ENCODE data around the gene RUNX3.
"Not testable (repeated sequence)": the region's sequence is repeated elsewhere in the genome, so short reads cannot be mapped to it uniquely, and the experiment has no call there.

The RUNX3 gene

GRCh38 chr1:24930260-24931145, at the start of gene RUNX3:
Gene RUNX3, minus strand, starts transcription at chr1:24930276. Its CDS starts 408 bp downstream, at chr1:24929868.
- DNase-seq = no peak

- DNase-seq = not testable (repeated sequence)
Measured at GRCh38 chr1:24979232-24979631, 49.2 kb upstream of the RUNX3 start.

- DNase-seq = no peak
Measured at GRCh38 chr1:24978383-24979032, 48.4 kb upstream of the RUNX3 start.

GRCh38 chr1:24975391-24975790, 45.3 kb upstream of the RUNX3 start:
- no peak for DNase-seq

- DNase-seq = no peak
Measured at GRCh38 chr1:24973315-24973714, 43.2 kb upstream of the RUNX3 start.

GRCh38 chr1:24972915-24973242, 42.8 kb upstream of the RUNX3 start:
- DNase-seq = no peak

- DNase-seq = no peak
Measured at GRCh38 chr1:24972221-24972914, 42.3 kb upstream of the RUNX3 start.

- no peak for DNase-seq
Measured at GRCh38 chr1:24970926-24971875, 41.1 kb upstream of the RUNX3 start.

- DNase-seq = no peak
Measured at GRCh38 chr1:24970399-24970753, 40.3 kb upstream of the RUNX3 start.

- DNase-seq = no peak
Measured at GRCh38 chr1:24969596-24970398, 39.7 kb upstream of the RUNX3 start.

- no peak for DNase-seq
Measured at GRCh38 chr1:24968941-24969585, 39.0 kb upstream of the RUNX3 start.

GRCh38 chr1:24967962-24968361, 37.9 kb upstream of the RUNX3 start:
- DNase-seq = no peak

GRCh38 chr1:24967555-24967954, 37.5 kb upstream of the RUNX3 start:
- DNase-seq = no peak

GRCh38 chr1:24966724-24967346, 36.8 kb upstream of the RUNX3 start:
- no peak for DNase-seq

- no peak for DNase-seq
Measured at GRCh38 chr1:24966121-24966723, 36.1 kb upstream of the RUNX3 start.

GRCh38 chr1:24965571-24965930, 35.5 kb upstream of the RUNX3 start:
- no peak for DNase-seq

GRCh38 chr1:24964811-24965570, 34.9 kb upstream of the RUNX3 start:
- no peak for DNase-seq

- DNase-seq = no peak
Measured at GRCh38 chr1:24963943-24964693, 34.0 kb upstream of the RUNX3 start.

All from NCI-H446 treated with DMSO at 0.1 percent for 48 hours (cell line).